ENCODE data around the gene CHRNA9. TPM values are rescaled to one million over a fixed set of nuclear protein-coding genes. Genes with fewer than 3 reads are reported as not detected.

Gene CHRNA9
- total and polyA plus RNA-seq, 2 of the 13 experiments (the other 11 are each of a cell fraction or from before 2014, with no cell fraction given): not detected

- TF ChIP-seq CREB1 (IDR thresholded peaks at IDR 0.05) (0 out of 2 replicates have a peak, but pooled peaks have one; percentile 15), CREB1 (CRISPR knock-in tag; IDR thresholded peaks at IDR 0.05) (no peak), SP1 (IDR thresholded peaks at IDR 0.05) (no peak), SP1 (CRISPR knock-in tag; IDR thresholded peaks at IDR 0.05) (no peak), SMC3 (IDR thresholded peaks at IDR 0.05; ENCODE audit: low read length) (peak; percentile 65; the same call in 1 of the 2 replicates), ZNF501 (CRISPR knock-in tag; IDR thresholded peaks at IDR 0.05) (0 out of 2 replicates have a peak, but pooled peaks have one; percentile 14)
These were observed 18.1 kb upstream of the CHRNA9 start (continued) for GRCh38 chr4:40316782-40317635.

GRCh38 chr4:40317916-40318658 lies 17.0 kb upstream of the CHRNA9 start:
- WGBS (ENCODE audit: low lambda C conversion rate): 81% methylated on average over 10 of the region's 10 CpGs
- in situ Hi-C loops (cut with HindIII; ENCODE audit: extremely low pct_ligation_motif_present, low pct_unique_long_range_greater_than_20kb) (loop anchor here (10.0 kb wide), 1 partner anchor 263 kb away; the partner anchor contains the start of gene N4BP2), intact Hi-C loops (cut with micrococcal nuclease; ENCODE audit: unreplicated experiment) (no loop called here)
- no peak overlapping the region for H3K27ac ChIP-seq (ENCODE audit: extremely low read length, insufficient read depth, low read length)
- ChIA-PET POLR2A (no interaction called here), CTCF (ENCODE audit: low intra/inter-chr PET ratio, low total read pairs) (interaction anchor here (1.9 kb wide), 1 partner anchor 169 kb away, joined by 7 read pairs; no protein-coding TSS in a partner anchor)
- FAIRE-seq (no peak), ATAC-seq (no peak), DNase-seq (ENCODE audit: low spot score) (no peak)
- H4K20me1 ChIP-seq (ENCODE audit: insufficient read depth, low read length): no peaks in the 10 kb centered on the region
- no peaks in the 10 kb centered on the region for H3K9me3 ChIP-seq (ENCODE audit: low read length)
- no peaks in the 10 kb centered on the region for H3K27me3 ChIP-seq (ENCODE audit: control insufficient read depth in 1 of 2, insufficient read depth in 2 of 2, low read length in 2 of 2)
- no peak overlapping the region for H3K4me3 ChIP-seq (replicated peaks in 1 of 3; ENCODE audit: insufficient read depth in 1 of 3, low read depth in 2 of 3, low read length in 3 of 3)
- no TSS peak for BruUV-seq (replicated peaks)
- no peak overlapping the region for H3K4me2 ChIP-seq (ENCODE audit: low read depth, low read length)
- H3K36me3 ChIP-seq (replicated peaks in 1 of 2; ENCODE audit: control insufficient read depth in 1 of 2, insufficient read depth in 2 of 2, low read length in 2 of 2): no peaks in the 10 kb centered on the region
- peaks cover 15% of the 10 kb centered on the region for H3K4me1 ChIP-seq (ENCODE audit: insufficient read depth, low read length)
- no peaks in the 10 kb centered on the region for H3K79me2 ChIP-seq (ENCODE audit: insufficient read depth, low read length)
- H3K9ac ChIP-seq (ENCODE audit: insufficient read depth, low read depth, low read length): no peak overlapping the region
- H2AFZ ChIP-seq (ENCODE audit: low read length): no peak overlapping the region
- TF ChIP-seq ZNF792 (CRISPR knock-in tag; IDR thresholded peaks at IDR 0.05): no peak
- TF ChIP-seq ZNF577 (CRISPR knock-in tag; IDR thresholded peaks at IDR 0.05; ENCODE audit: borderline replicate concordance, low read depth): no peak
- no peak for TF ChIP-seq WIZ (CRISPR knock-in tag; IDR thresholded peaks at IDR 0.05)
- no peak for TF ChIP-seq ZNF331 (CRISPR knock-in tag; IDR thresholded peaks at IDR 0.05)
- TF ChIP-seq NFE2L1 (CRISPR knock-in tag; IDR thresholded peaks at IDR 0.05; ENCODE audit: borderline replicate concordance): no peak
- no peak for TF ChIP-seq MIER3 (CRISPR knock-in tag; IDR thresholded peaks at IDR 0.05; ENCODE audit: borderline replicate concordance)
- no peak for TF ChIP-seq ZMYM2 (CRISPR knock-in tag; IDR thresholded peaks at IDR 0.05)
- no peak for TF ChIP-seq SP140L (CRISPR knock-in tag; IDR thresholded peaks at IDR 0.05; ENCODE audit: borderline replicate concordance)
- TF ChIP-seq CENPBD1 (CRISPR knock-in tag; IDR thresholded peaks at IDR 0.05; ENCODE audit: borderline replicate concordance, low read depth): no peak
- TF ChIP-seq ZSCAN25 (CRISPR knock-in tag; IDR thresholded peaks at IDR 0.05): no peak
- no peak for TF ChIP-seq ZNF142 (CRISPR knock-in tag; IDR thresholded peaks at IDR 0.05)
